Vagina (tissue), 2 donors: ENCODE measurements around the gene NSUN4.

Experiments used
- POLR2A ChIP-seq, 2 donors: fragments of 450-650 bp; IDR thresholded peaks; one replicate each; pipeline ENCODE4 v1.6.1; 2017; ENCODE audit warnings: antibody characterized with exemption in 2 of 2, mild to moderate bottlenecking in 2 of 2, moderate library complexity in 2 of 2
- TF ChIP-seq, protein P1 (sequence below), 3 experiments: fragments of 450-650 bp in 2 of 3; fragments of 200-600 bp in 1 of 3; sonication (generic) in 1 of 3; IDR thresholded peaks; one replicate each; pipeline ENCODE4 v1.5.1; 2017 to 2019; ENCODE audit warnings: antibody characterized with exemption in 3 of 3, mild to moderate bottlenecking in 2 of 3, moderate library complexity in 2 of 3

- TF ChIP-seq, protein P1, sequence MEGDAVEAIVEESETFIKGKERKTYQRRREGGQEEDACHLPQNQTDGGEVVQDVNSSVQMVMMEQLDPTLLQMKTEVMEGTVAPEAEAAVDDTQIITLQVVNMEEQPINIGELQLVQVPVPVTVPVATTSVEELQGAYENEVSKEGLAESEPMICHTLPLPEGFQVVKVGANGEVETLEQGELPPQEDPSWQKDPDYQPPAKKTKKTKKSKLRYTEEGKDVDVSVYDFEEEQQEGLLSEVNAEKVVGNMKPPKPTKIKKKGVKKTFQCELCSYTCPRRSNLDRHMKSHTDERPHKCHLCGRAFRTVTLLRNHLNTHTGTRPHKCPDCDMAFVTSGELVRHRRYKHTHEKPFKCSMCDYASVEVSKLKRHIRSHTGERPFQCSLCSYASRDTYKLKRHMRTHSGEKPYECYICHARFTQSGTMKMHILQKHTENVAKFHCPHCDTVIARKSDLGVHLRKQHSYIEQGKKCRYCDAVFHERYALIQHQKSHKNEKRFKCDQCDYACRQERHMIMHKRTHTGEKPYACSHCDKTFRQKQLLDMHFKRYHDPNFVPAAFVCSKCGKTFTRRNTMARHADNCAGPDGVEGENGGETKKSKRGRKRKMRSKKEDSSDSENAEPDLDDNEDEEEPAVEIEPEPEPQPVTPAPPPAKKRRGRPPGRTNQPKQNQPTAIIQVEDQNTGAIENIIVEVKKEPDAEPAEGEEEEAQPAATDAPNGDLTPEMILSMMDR (IDR thresholded peaks at IDR 0.05): no peak
- no peak for TF ChIP-seq POLR2A (IDR thresholded peaks at IDR 0.05)
These were observed 58.7 kb downstream of the NSUN4 start for GRCh38 chr1:46399307-46399706.
